OCI-LY3 (cell line): ENCODE measurements around the gene TSPAN10.

Source experiments
- H2AFZ ChIP-seq: fragments of 200-600, 300-600 bp; shearing (Covaris generic); 2 replicates; pipeline ENCODE4 v1.6.0; 2014; ENCODE audit warnings: antibody characterized with exemption, low read depth, low read length
- H3K27ac ChIP-seq: fragments of 200-600, 300-600 bp; sonication (generic); 2 replicates; pipeline ENCODE4 v1.5.1; 2014; ENCODE audit warnings: mild to moderate bottlenecking, low read length, moderate library complexity, mixed read lengths
- H3K27me3 ChIP-seq: fragments of 200-600, 300-600 bp; sonication (generic); 2 replicates; pipeline ENCODE4 v1.6.1; 2014; ENCODE audit warnings: low read depth, low read length, mixed read lengths
- H3K36me3 ChIP-seq: fragments of 200-600, 300-600 bp; sonication (generic); replicated peaks from 2 replicates; pipeline ENCODE3; 2014; ENCODE audit warnings: low read depth, low read length, mixed read lengths
- H3K4me1 ChIP-seq: fragments of 300-600, 200-600 bp; sonication (generic); 2 replicates; pipeline ENCODE4 v1.6.1; 2014; ENCODE audit warnings: low read length, mixed read lengths
- H3K4me2 ChIP-seq: fragments of 200-600, 300-600 bp; sonication (generic); 2 replicates; pipeline ENCODE4 v1.6.1; 2014; ENCODE audit warnings: low read length, mixed read lengths
- H3K4me3 ChIP-seq: fragments of 300-600, 200-600 bp; sonication (generic); 2 replicates; pipeline ENCODE4 v1.5.1; 2014; ENCODE audit warnings: antibody characterized with exemption, mild to moderate bottlenecking, low read length, moderate library complexity
- H3K79me2 ChIP-seq: fragments of 300-600, 200-600 bp; shearing (Covaris generic); 2 replicates; pipeline ENCODE4 v1.6.1; 2014; ENCODE audit warnings: mild to moderate bottlenecking, low read length, mixed read lengths
- H3K9ac ChIP-seq: fragments of 300-600, 200-600 bp; shearing (Covaris generic); 2 replicates; pipeline ENCODE4 v1.6.0; 2014; ENCODE audit warnings: mild to moderate bottlenecking, low read length, moderate library complexity
- H3K9me3 ChIP-seq: fragments of 200-600, 300-600 bp; shearing (Covaris generic); 2 replicates; pipeline ENCODE4 v1.6.1; 2014; ENCODE audit warnings: low read length, mixed read lengths; ENCODE audit not compliant: insufficient read depth
- H4K20me1 ChIP-seq: fragments of 200-600, 300-600 bp; sonication (generic); 2 replicates; pipeline ENCODE4 v1.6.1; 2016; ENCODE audit warnings: low read length, mixed read lengths; ENCODE audit not compliant: insufficient read depth
- EZH2phosphoT487 ChIP-seq: fragments of 200-600 bp; shearing (Covaris generic); IDR thresholded peaks from 2 replicates; pipeline ENCODE4 v1.6.1; 2018; ENCODE audit warnings: antibody characterized with exemption, mixed run types, low read depth
- TF ChIP-seq, protein P1 (sequence below): fragments of 200-600, 300-600 bp; sonication (generic); IDR thresholded peaks from 2 replicates; pipeline ENCODE4 v1.5.1; 2014; ENCODE audit warnings: antibody characterized with exemption, low read length, low read depth

TSPAN10 gene

DNA sequence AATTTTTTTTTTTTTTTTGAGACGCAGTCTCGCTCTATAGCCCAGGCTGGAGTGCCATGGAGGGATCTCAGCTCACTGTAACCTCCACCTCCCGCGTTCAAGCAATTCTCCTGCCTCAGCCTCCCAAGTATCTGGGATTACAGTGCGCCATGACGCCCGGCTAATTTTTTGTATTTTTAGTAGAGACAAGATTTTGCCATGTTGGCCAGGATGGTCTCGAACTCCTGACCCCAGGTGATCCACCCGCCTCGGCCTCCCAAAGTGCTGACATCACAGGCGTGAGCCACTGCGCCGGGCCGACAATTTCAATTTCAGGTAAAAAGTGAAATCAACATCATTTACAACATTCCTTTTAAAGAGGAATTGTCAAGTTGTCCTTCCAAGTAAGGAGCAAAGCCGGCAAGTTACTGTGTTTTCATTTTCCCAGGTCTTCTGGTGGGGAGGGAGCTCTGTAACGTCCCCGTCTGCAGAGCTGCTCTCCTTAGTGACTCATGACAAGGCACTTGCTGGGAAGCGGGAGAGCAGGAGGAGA, 957 bp upstream of the TSPAN10 start:
- Histone ChIP-seq H3K79me2 (peaks cover 56% of the 10 kb centered on the region), H3K4me2 (peak overlapping the region; percentile 99), H3K36me3 (peaks cover 15% of the 10 kb centered on the region), H3K9ac (peak overlapping the region; percentile 95), H4K20me1 (peaks cover 13% of the 10 kb centered on the region), H3K4me3 (peak overlapping the region; percentile 100), H2AFZ (no peak overlapping the region), H3K27me3 (no peaks in the 10 kb centered on the region), H3K27ac (peak overlapping the region; percentile 39), H3K4me1 (peaks cover 7% of the 10 kb centered on the region), H3K9me3 (no peaks in the 10 kb centered on the region)
- TF ChIP-seq EZH2phosphoT487: no peak
- TF ChIP-seq, protein P1, sequence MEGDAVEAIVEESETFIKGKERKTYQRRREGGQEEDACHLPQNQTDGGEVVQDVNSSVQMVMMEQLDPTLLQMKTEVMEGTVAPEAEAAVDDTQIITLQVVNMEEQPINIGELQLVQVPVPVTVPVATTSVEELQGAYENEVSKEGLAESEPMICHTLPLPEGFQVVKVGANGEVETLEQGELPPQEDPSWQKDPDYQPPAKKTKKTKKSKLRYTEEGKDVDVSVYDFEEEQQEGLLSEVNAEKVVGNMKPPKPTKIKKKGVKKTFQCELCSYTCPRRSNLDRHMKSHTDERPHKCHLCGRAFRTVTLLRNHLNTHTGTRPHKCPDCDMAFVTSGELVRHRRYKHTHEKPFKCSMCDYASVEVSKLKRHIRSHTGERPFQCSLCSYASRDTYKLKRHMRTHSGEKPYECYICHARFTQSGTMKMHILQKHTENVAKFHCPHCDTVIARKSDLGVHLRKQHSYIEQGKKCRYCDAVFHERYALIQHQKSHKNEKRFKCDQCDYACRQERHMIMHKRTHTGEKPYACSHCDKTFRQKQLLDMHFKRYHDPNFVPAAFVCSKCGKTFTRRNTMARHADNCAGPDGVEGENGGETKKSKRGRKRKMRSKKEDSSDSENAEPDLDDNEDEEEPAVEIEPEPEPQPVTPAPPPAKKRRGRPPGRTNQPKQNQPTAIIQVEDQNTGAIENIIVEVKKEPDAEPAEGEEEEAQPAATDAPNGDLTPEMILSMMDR: no peak

DNA sequence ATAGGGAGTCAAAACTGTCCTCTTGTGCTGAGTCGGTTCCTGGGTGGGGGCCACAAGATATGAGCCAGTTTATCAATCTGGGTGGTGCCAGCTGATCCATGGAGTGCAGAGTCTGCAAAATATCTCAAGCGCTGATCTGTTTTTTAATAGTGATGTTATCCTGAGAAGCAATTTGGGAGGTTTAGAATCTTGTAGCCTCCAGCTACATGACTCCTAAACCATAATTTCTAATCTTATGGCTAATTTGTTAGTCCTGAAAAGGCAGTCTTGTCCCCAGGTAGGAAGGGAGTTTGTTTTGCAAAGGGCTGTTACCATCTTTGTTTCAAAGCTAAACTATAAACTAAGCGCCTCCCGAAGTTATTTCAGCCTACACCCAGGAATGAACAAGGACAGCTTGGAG, 1.7 kb downstream of the TSPAN10 start:
- H3K4me1 ChIP-seq: peaks cover 7% of the 10 kb centered on the region
- no peak overlapping the region for H3K9ac ChIP-seq
- peaks cover 13% of the 10 kb centered on the region for H4K20me1 ChIP-seq
- peaks cover 3% of the 10 kb centered on the region for H3K36me3 ChIP-seq
- no peaks in the 10 kb centered on the region for H3K27me3 ChIP-seq
- peaks cover 32% of the 10 kb centered on the region for H3K79me2 ChIP-seq
- no peaks in the 10 kb centered on the region for H3K9me3 ChIP-seq
- TF ChIP-seq, protein P1: no peak
- TF ChIP-seq EZH2phosphoT487: no peak
- H2AFZ ChIP-seq: no peak overlapping the region
- no peak overlapping the region for H3K27ac ChIP-seq
- no peak overlapping the region for H3K4me3 ChIP-seq
- no peak overlapping the region for H3K4me2 ChIP-seq

DNA sequence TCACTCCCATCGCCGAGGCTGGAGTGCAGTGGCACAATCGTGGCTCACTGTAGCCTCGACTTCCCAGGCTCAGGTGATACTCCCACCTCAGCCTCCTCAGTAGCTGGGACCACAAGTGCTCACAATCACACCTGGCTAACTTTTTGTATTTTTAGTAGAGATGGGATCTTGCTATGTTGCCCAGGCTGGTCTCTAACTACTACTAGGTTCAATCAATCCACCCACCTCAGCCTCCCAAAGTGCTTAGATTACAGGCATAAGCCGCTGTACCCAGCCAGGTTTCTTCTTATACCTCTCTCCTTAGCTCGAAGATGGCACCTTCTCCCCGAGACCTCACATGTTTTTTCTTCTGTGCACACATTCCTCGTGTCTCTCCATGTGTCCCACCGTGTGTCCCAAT, 3.0 kb downstream of the TSPAN10 start:
- H3K36me3 ChIP-seq: no peaks in the 10 kb centered on the region
- H3K4me3 ChIP-seq: no peak overlapping the region
- H3K9me3 ChIP-seq: no peaks in the 10 kb centered on the region
- no peaks in the 10 kb centered on the region for H3K27me3 ChIP-seq
- TF ChIP-seq, protein P1: no peak
- TF ChIP-seq EZH2phosphoT487: no peak
- H3K4me2 ChIP-seq: no peak overlapping the region
- no peak overlapping the region for H3K27ac ChIP-seq
- H4K20me1 ChIP-seq: peaks cover 13% of the 10 kb centered on the region
- no peak overlapping the region for H2AFZ ChIP-seq
- peaks cover 7% of the 10 kb centered on the region for H3K4me1 ChIP-seq
- H3K79me2 ChIP-seq: peaks cover 18% of the 10 kb centered on the region
- no peak overlapping the region for H3K9ac ChIP-seq

DNA sequence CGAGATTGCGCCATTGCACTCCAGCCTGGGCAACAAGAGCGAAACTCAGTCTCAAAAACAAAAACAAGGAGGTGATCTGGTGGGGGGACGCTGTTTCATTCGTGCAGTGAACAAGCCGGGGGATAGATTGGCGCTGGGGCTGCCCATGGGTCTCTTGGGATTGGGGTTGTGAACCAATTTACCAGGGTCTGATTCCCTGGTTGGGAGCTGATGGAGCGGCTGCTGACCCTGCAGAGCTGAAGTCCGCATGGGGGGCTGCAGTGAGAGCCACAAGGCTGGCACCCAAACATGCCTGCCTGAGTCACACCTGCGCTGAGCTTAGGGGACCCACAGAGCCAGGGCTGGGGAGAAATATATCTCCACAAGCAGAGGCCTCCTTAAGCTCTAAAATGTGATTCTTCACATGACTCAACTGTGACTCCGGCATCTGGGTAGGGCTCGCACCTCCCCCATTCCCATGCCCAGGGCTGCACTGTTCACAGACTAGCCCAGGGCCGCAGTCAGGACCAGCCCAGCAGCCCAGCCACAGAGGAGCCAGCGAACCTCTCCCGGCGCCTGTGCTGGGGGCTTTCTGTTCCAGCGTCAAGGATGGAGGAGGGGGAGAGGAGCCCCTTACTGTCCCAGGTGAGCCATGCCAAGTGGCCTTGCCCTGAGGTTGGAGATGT, 5.0 kb downstream of the TSPAN10 start:
- Histone ChIP-seq H3K9me3 (no peaks in the 10 kb centered on the region), H3K4me3 (no peak overlapping the region), H3K9ac (no peak overlapping the region), H3K4me2 (no peak overlapping the region), H3K79me2 (no peaks in the 10 kb centered on the region), H3K27me3 (no peaks in the 10 kb centered on the region), H2AFZ (no peak overlapping the region), H4K20me1 (no peaks in the 10 kb centered on the region), H3K36me3 (no peaks in the 10 kb centered on the region), H3K27ac (no peak overlapping the region), H3K4me1 (no peaks in the 10 kb centered on the region)
- TF ChIP-seq, protein P1: no peak
- TF ChIP-seq EZH2phosphoT487: no peak
